ENCODE results near the gene SLAIN2. TPM values are rescaled to one million over a fixed set of nuclear protein-coding genes. Genes with fewer than 3 reads are reported as not detected.

SLAIN2 gene
- total RNA-seq, 1 experiment from 2014 or later = 30.8 TPM

DNA sequence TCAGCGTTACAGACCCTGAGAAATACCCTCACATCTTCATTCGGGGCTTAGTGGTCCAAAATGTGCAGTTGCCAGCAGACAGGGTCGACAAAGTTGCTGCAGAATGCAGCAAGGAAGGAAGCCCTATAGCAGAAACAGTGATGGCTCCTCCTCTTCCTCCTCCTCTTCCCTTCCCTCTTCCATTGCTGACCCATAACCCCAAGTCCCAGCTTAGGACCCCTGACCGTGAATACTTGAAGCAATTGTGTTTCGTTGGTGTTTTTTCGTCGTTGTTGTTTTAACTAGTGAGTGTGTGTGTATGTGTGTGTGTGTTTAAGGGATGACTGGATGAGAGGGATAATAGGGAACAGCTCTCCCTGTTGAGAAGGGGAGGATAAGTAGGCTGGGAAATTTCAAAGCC is 69.5 kb downstream of the SLAIN2 start:
- Histone ChIP-seq H2BK15ac (ENCODE audit: low read depth, low read length) (no peak overlapping the region), H2AFZ (ENCODE audit: low read length) (no peak overlapping the region), H3K79me1 (ENCODE audit: insufficient read depth, low read depth, low read length, poor library complexity, severe bottlenecking) (no peaks in the 10 kb centered on the region), H3K23ac (ENCODE audit: insufficient read length, low read depth, low read length) (no peak overlapping the region), H3T11ph (ENCODE audit: low read length) (no peak overlapping the region), H3K27me3 (ENCODE audit: insufficient read depth, low read length) (no peaks in the 10 kb centered on the region), H4K8ac (replicated peaks; ENCODE audit: insufficient read length, low read depth, low read length) (no peak overlapping the region), H3K56ac (ENCODE audit: insufficient read length, low read depth, low read length) (no peak overlapping the region), H3K23me2 (ENCODE audit: insufficient read length, low read depth, low read length, poor library complexity, severe bottlenecking) (no peaks in the 10 kb centered on the region), H3K4me1 (ENCODE audit: insufficient read depth, low read length) (no peaks in the 10 kb centered on the region), H3K79me2 (ENCODE audit: insufficient read depth, low read length) (no peaks in the 10 kb centered on the region), H3K4me2 (ENCODE audit: insufficient read depth, insufficient read length, low read length) (no peak overlapping the region), H3K14ac (ENCODE audit: insufficient read depth, low read length) (no peak overlapping the region), H2AK5ac (ENCODE audit: insufficient read length, low read length) (no peak overlapping the region), H3K9ac (ENCODE audit: extremely low read depth, insufficient read length, low read length) (no peak overlapping the region), H4K20me1 (ENCODE audit: control insufficient read depth, insufficient read depth, insufficient read length) (no peaks in the 10 kb centered on the region), H3K9me3 (ENCODE audit: control insufficient read depth, low read depth, low read length) (no peaks in the 10 kb centered on the region), H3K27ac (ENCODE audit: insufficient read length, low read depth, low read length) (no peak overlapping the region), H2BK12ac (ENCODE audit: insufficient read length, low read depth, low read length) (no peak overlapping the region), H3K4ac (ENCODE audit: low read depth, low read length) (no peak overlapping the region), H3K18ac (ENCODE audit: insufficient read length, low read depth, low read length) (no peak overlapping the region), H4K5ac (ENCODE audit: insufficient read length, low read depth, low read length) (no peak overlapping the region), H2BK120ac (ENCODE audit: low read depth, low read length, poor library complexity, severe bottlenecking) (no peak overlapping the region), H2BK20ac (ENCODE audit: low read depth, low read length, poor library complexity, severe bottlenecking) (no peak overlapping the region), H2BK5ac (ENCODE audit: insufficient read length, low read length) (no peak overlapping the region), H4K91ac (ENCODE audit: insufficient read length, low read depth, low read length) (no peak overlapping the region)
- no CpG with 5 or more reads among the region's 7 CpGs for WGBS (ENCODE audit: extremely low coverage, insufficient read length, low lambda C conversion rate)
- H3K27ac Mint-ChIP-seq = no peak overlapping the region; a peak in 2 of 7 replicates
- no peak for DNase-seq
- peaks cover 0 to 8% of the 10 kb centered on the region in 2 experiments; a peak in 3 of 4 replicates for H3K4me1 Mint-ChIP-seq
- H3K4me3 Mint-ChIP-seq = no peak overlapping the region
- no peaks in the 10 kb centered on the region for H3K9me3 Mint-ChIP-seq
- peaks cover 7 to 10% (median 8%) of the 10 kb centered on the region in 3 experiments; a peak in 5 of 7 replicates for H3K36me3 Mint-ChIP-seq (ENCODE audit: insufficient read depth in 1 of 3, low read depth in 3 of 3)
- H3K27me3 Mint-ChIP-seq (ENCODE audit: low read depth) = no peaks in the 10 kb centered on the region
- TF ChIP-seq, protein P1, sequence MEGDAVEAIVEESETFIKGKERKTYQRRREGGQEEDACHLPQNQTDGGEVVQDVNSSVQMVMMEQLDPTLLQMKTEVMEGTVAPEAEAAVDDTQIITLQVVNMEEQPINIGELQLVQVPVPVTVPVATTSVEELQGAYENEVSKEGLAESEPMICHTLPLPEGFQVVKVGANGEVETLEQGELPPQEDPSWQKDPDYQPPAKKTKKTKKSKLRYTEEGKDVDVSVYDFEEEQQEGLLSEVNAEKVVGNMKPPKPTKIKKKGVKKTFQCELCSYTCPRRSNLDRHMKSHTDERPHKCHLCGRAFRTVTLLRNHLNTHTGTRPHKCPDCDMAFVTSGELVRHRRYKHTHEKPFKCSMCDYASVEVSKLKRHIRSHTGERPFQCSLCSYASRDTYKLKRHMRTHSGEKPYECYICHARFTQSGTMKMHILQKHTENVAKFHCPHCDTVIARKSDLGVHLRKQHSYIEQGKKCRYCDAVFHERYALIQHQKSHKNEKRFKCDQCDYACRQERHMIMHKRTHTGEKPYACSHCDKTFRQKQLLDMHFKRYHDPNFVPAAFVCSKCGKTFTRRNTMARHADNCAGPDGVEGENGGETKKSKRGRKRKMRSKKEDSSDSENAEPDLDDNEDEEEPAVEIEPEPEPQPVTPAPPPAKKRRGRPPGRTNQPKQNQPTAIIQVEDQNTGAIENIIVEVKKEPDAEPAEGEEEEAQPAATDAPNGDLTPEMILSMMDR (conservative IDR thresholded peaks at IDR 0.05) = no peak

Data from H9 (cell line).